Endometrial microvascular endothelial cells (primary cell): ENCODE results near the gene RAB31. TPM values are rescaled to one million over a fixed set of nuclear protein-coding genes. Genes with fewer than 3 reads are reported as not detected.

ENCODE experiments used
- in situ Hi-C: cut with HindIII; loops from 2 replicates; pipeline ENCODE4 v1.10.0; 2017; ENCODE audit warnings: low sequenced_read_pairs, low pct_unique_long_range_greater_than_20kb; ENCODE audit errors: inconsistent ontology term
- total RNA-seq: library from RNA; depleted of rRNA; stranded (reverse); fragments of >200 nt; gene quantifications from one replicate; pipeline ENCODE4 v1.2.3, GENCODE V29; 2015; ENCODE audit errors: inconsistent ontology term

Gene RAB31
- total RNA-seq, 1 donor from 2014 or later: 17.2 TPM

DNA sequence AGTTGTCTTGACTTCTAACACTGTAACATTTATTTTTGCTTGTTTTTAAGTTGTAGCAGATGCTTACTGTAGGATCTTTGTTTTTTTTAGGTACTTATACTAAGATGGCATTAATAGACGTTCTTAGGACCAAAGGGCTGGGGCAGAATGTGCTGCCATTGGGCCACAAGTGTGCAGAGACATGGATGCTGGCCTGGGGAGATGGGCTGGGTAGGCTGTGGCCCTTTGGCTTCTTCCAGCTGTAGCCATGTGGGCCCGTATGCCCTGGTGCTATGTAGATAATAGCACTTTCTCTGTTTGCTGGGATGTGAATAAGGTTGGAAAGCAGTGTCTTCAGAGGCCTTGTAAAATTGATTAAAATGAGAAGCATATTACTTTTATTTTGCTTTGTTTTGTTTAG lies 18.8 kb downstream of the RAB31 start:
- in situ Hi-C loops: no loop called here

DNA sequence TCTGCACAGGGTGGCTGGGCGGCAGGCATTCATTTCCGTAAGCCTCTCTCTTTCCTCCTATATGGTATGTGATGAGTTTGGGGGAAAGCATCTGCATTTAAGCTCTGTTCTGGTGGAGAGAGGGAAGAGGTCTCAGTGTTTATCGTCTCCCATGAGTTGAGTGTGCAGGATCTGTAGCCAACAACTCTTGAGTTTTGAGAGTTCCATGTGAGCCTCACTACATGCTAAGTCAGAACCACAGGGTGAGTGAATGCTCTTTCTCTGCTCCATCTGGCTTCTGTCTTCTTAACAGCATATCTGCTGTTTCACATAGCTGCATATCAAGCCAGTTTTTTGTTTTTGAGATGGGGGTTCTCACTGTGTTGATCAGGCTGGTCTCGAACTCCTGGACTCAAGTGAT lies 22.7 kb downstream of the RAB31 start:
- in situ Hi-C loops: no loop called here

DNA sequence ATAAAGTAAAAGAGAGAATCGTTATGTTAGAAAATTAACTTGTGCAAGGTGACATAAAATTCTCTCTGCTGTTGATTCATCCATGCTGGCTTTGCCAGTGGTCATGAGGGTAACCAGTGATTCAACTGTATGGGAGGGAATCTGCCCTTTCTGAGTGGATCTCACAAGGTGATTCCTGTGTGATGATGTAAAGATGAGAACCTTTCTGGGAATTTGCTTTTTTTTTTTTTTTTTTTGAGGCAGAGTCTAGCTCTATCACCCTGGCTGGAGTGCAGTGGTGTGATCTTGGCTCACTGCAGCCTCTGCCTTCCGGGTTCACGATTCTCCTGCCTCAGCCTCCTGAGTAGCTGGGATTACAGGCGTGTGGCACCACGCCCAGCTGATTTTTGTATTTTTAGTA lies 23.3 kb downstream of the RAB31 start:
- in situ Hi-C loops: no loop called here

DNA sequence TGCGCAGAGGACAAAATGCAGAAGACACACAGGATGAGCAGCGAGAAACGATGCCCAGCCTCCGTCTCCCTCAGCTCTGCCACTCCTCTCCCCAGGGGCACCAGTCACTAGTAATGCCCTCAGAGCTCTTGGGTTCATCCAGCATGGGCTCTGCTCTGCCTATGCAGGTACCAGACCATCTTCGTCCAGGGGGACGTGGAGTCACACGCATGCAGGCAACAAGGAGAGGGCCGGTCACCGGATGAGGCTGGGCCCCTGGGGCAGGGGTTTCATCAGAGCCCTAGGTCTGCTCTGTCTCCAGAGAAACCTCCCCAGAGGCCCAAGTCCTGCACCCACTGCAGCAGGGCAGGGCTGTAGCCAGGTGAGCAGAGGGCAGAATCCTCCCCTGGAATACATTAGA lies 23.9 kb downstream of the RAB31 start:
- in situ Hi-C loops: no loop called here

DNA sequence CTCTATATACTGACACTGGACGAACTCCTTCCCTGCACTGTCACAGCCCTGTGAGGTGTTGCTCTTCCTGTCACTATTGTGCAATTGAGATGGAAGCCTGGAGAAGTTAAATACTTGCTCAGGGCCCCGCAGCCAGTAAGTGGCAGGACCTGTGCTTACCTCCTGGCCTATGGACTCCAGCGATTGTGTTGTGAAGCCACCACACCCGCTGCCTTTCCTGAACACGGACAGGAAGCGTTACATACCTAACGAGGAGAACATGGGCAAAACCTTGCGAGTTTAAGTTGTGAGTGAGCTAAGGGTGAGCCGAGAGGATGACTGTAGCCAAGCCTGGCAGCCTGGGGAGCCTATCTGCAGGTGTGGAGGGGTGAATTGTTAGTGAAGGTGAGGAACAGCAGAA lies 26.1 kb downstream of the RAB31 start:
- in situ Hi-C loops: no loop called here

DNA sequence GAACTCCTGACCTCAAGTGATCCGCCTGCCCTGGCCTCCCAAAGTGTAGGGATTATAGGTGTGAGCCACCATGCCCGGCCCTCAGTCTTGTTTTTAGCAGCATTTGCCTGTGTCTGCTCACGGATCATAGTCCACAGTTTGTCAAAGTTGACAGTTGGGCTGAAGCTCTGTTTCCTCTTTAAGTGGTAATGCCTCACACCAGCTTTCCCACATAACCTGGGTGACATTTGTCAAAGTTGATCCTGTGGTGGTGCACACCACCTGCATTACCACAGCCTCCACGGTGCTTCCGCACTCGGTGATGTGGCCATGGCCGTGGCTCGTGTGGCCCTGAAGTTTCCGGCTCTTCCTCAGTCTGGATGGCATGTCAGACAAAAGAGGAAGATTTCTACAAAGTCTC lies 27.1 kb downstream of the RAB31 start:
- in situ Hi-C loops: no loop called here

DNA sequence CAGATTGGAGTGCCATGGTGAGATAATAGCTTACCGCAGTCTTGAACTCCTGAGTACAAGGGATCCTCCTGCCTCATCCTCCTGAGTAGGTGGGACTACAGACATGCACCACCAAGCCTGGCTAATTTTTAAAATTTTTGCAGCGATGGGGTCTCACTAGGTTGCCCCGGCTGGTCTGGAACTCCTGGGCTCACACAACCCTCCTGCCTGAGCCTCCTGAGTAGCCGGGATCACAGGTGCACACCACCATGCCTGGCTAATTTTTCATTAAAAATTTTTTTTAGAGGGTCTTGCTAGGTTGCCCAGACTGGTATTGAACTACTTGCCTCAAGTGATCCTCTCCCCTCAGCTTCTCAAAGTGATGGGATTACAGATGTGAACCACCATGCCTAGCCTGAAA lies 27.8 kb downstream of the RAB31 start:
- in situ Hi-C loops: no loop called here

DNA sequence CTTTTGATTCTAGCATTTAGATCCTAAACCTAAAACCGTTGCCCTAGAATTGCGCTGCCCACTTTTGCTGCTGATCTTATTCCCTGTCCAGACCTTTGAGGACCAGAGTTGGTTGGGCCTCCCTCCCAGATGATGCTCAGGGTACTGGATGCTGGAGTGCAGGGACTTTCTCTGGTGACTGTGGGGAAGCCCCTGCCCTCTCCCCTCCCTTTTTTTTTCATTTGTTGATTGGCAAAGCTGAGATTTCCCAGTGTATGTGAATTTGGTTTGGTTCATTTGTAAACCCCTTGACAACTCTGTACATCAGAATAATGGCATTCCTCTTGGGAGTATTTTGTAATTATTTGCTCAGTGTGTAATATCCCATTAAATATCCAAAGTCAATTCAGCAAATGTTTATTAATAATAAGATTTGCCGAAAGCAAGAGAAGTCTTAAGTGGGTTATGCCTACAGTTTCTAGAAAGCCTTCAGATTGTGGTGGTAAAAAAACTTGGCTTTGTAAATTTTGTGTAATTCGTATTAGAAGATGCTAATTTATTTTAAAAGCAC lies 28.3 kb downstream of the RAB31 start:
- in situ Hi-C loops: no loop called here

DNA sequence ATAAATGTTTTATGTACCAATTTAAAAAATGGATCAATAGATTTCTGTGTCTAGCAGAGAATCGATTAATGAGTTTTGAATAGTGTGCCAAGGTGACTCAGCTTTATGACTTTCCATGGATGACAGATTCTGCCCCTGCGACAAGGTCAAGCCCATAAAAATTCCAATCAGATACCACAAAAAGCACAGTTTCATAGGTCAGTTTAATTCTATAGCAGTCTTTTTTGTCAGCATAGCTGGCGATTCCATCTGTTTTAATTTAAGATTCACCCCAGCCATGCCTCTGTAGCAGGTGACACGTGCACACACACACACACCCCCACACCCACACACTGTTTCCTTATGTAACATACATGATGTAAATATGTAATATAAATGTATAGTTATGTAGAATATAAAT lies 28.9 kb downstream of the RAB31 start:
- in situ Hi-C loops: no loop called here

DNA sequence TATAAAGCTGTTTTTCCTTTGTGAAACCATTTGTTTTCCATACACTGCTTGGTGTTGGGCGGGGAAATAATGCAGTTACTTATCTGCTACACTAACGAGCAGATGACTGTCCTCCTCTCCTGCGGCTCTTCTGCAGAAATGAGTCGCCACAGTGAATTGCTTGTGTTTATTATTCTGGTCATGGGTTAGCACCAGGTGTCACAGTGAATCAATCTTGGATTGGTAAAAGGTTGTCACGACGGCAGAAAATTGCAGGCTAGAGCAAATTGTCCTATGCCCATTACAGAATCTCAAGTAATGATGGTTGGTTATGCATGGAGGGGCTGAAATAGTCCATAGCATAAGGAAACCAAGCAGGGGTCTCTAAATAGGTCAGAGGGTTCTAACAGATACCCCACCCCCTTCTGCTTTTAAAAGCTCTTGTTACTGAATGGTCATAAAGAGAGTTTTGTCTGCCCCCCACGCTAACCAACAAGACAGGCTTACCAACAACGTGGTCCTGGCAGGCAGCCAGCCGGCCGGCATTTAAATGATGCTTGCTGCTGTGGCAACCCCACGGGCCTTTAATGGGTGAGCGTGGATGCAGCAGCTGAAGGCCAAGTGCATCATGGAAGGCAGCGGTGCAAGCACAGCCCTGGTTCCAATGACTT lies 29.5 kb downstream of the RAB31 start:
- in situ Hi-C loops: no loop called here

DNA sequence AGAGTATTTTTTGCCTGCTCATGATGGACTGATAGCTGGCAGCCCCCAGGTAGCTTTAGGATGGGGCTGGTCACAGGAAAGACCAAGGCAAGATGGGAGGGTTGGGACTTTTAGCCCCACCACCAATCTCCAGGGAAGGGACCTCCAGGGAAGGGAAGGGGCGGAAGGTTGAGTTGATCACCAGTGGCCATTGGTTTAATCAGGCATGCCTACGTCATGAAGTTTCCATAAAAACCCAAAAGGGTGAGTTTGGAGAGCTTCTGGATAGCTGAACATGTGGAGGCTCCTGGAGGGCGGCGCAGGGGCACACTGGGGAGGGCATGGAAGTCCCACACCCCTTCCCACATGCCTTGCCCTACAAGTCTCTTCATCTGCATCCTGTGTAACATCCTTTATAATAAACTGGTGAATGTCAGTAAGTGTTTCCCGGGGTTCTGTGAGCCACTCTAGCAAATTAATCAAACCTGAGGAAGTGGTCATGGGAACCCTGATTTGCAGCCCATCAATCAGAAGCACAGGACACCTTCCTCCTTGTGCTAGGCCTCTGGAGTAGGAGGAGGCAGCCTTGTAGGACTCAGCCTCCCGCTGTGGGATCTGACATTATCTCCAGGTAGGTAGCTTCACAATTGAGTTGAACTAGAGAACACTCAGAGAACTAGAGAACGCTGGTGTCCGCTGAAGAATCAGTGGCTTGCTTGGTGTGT lies 30.3 kb downstream of the RAB31 start:
- in situ Hi-C loops: no loop called here

DNA sequence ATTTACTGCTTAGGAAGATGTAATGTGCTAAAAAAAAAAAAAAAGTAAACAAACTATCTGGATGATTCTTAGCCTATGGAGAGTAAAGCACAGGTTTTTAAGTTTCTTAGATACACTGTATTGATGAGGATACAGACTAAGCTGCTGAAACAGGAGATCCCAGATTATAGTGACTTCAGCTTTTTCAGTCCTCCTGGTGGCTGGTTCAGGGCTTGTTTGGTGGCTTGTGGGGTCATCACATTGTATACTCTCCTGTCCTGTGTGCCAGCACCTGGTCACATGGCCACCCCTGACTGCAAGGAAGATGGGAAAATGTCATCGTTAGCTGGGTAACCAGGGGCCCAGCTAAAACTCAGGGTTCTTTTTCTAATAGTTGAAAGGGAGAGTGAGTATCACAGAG lies 31.4 kb downstream of the RAB31 start:
- in situ Hi-C loops: no loop called here

DNA sequence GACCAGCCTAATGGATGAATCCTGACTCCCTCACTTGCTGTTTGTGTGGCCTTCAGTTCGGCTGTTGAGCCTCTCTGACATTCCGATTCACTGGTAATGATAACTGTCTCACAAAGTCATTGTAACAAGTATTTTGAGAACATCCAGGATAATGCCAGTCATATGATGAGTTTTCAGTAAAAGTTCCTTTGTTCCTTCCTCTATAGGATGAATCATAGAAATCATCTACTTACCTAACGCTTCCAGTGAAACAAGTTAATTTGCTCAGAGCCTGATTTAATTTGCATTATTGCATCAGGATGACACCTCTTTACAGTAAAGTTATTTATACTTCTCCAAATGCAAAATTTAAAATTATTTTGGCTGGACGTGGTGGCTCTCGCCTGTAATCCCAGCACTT lies 32.0 kb downstream of the RAB31 start:
- in situ Hi-C loops: no loop called here

DNA sequence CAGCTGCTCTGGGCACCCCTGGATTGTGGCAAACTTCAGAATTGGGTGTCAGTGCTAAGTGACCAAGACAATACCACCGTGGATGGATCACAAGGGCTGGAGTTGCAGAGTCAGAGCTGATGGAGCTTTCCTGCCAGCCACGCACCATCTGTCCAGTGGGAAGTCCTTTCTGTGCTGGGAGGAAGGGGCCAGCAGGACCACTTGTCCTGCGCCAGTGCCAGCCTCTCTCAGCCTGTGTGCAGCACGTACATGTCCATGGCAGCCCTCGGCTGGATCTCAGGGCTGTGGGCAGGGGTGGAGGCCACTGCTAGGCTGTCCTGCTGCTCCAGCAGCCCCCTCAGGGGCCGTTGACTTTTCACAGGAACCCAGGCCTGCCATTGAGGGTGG lies 33.3 kb downstream of the RAB31 start:
- in situ Hi-C loops: no loop called here

DNA sequence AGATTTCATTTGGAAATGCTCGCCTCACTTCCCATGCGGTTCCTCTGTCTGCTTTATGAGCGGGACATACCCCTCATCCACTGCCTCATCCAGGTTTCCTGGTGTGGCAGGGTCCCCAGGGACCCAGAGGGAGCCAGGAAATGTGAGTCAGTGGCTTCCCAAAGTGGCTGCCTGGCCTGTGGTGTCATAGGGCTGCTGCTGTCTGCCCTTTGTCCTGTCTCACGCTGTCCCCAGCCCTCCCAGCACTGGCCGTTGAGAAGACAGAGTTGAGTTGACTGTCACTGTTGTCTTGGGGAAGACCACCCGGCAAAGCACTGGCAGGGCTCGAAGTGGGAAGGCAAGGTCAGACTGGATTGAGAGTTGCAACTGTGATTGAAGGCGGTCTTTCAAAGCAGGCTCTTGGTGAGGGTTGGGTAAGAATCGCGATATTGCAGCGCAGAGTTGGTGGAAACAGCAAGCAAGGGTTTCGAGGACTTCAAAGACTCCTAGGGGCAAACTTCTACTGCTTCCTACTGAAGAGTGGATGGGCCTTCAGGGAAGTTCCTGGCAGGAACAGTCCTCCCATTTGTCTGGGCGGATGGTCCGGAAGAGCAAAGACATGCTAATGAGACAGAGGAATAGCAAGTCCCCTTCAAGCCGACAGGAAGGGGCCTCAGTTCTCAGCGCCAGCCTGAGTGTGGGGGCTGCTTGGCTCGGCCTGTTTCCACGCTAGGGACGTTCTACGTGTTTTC lies 33.9 kb downstream of the RAB31 start:
- in situ Hi-C loops: no loop called here

DNA sequence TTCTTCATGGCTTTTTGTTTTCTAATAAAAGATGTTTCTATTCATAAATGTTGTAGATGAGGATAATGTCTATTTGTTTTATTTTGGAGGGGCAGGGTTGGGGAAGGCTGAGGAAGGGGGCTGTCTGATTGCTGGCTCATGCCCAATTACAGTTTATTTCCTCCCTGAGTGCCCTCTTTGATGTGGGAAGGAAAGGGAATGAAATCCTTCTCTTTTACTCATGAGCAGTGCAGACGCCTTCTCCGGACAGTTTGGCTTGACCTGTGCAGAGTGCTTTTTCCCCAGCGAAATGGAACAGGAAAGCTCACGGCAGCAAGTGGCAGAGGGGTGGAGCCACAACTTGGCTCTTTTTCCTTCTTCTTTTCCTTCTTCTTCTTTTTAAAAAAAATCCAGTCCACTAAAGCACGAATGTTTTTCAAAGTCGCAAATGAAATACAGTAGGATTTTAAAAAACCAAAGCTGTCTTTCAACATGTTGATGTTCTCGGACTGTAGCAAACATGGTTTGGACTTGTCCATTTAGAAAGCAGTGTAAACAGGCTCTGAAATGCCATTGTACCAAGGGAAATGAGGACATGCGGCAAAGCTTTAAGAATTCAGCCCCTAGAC lies 34.5 kb downstream of the RAB31 start:
- in situ Hi-C loops: no loop called here

DNA sequence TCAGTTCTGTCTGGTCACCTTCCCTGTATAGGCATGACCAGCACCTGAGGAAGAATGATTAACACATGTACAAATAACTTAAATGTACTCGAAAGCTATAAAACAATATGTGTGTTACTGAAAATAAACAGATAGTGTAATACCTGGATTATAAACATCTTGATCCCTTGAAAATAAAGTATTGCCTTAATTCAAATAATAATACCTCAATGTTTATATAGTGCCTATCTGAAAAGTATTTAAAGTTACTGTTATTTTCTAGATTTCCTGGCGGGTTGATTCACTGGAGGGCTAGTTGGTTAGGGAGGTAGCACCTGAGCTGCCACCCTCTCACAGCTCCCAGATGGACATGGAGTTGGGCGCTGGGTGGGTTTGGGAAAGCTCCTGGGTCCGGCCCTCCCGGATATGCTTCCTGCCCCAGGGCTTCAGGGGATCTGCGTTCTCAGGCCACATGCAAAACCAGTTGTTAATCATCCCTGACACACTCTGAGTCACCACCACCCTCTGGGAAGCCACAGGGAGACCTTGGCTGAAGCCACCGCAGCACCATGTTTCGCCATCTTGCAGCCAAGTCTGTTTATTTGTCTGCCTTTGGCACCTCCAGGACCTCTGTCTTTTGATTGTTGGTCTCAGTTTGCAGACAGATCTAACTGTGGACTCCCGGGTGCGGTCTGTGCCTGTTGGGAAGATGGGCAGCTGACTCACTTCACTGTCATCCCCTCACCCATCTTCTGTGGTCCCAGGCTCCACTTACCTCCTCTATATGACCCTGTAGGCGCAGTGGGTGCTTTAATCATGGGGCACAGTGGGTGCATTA lies 35.3 kb downstream of the RAB31 start:
- in situ Hi-C loops: no loop called here

DNA sequence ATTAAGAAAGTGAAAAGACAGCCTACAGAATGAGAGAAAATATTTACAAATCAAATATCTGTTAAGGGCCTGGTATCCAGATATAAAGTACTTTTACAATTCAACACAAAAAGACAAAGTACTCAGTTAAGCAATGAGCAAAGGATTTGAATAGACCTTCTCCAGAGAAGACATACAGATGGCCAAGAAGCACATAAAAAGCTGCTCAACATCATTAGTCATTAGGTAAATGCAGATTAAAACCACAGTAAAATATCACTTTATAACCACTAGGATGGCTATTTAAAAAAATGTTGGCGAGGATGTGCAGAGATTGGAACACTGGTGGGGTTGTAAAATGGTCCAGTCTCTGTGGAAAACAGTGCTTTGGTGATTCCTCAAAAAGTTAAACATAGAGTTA lies 38.9 kb downstream of the RAB31 start:
- in situ Hi-C loops: no loop called here

DNA sequence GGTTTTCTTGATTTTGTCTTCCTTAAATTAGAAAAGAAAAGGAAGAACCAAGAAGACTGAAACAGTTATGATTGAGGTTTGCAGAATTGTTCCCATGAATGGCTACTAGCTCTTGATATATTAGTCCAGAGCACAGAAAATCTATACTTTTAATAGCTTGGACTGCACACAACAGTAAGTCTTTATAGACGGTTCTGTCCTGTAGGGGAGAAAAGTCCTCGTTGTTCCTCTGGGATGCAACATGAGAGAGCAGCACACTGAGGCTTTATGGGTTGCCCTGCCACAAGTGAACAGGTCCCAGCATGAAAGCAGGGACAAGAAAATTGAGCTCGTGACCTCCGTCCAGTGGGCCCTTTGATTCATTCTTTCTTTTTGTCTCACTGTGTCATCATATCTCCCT lies 41.5 kb downstream of the RAB31 start:
- in situ Hi-C loops: no loop called here
